ENCODE measurements around the gene TNFRSF8.

The TNFRSF8 gene

DNA sequence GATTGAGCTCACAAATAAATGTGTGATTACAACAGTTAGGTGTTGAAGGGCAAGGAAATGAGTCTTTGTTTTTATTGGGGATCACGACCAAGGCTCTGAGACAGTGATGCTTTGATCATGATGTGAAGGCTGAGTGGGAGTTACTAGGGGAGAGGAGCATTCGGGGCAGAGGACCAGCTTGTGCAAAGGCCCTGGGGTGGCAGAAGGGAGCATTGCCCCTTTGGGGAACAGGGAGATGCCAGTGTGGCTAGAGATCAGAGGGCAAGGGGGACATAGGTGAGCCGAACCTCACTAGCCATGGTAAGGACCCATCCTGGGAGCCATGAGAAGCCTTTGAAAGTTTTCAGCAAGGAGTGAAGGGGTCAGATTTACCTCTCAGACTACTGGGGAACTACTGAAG is 31.1 kb downstream of the TNFRSF8 start:
- Histone ChIP-seq H3K79me2 (ENCODE audit: control insufficient read depth, low read length) (no peaks in the 10 kb centered on the region), H3K4me1 (ENCODE audit: control insufficient read depth, low read length) (no peaks in the 10 kb centered on the region), H3K27ac (ENCODE audit: low read depth, low read length) (no peak overlapping the region), H4K20me1 (ENCODE audit: control insufficient read depth, insufficient read depth, low read depth, low read length) (no peaks in the 10 kb centered on the region), H3K4me2 (ENCODE audit: low read length) (no peak overlapping the region), H3K4me3 (ENCODE audit: low read length) (no peak overlapping the region), H3K9me3 (ENCODE audit: control insufficient read depth, insufficient read depth, low read length) (peaks cover 5% of the 10 kb centered on the region; the same call in 1 of the 2 replicates), H3K9me2 (replicated peaks; ENCODE audit: control insufficient read depth, low read length) (no peaks in the 10 kb centered on the region), H3K36me3 (ENCODE audit: control insufficient read depth, low read length) (no peaks in the 10 kb centered on the region), H3K27me3 (ENCODE audit: control insufficient read depth, low read length) (peaks cover 2% of the 10 kb centered on the region; the same call in 1 of the 2 replicates), H3F3A (ENCODE audit: control insufficient read depth, insufficient read depth) (no peaks in the 10 kb centered on the region)
- TF ChIP-seq, protein P1, sequence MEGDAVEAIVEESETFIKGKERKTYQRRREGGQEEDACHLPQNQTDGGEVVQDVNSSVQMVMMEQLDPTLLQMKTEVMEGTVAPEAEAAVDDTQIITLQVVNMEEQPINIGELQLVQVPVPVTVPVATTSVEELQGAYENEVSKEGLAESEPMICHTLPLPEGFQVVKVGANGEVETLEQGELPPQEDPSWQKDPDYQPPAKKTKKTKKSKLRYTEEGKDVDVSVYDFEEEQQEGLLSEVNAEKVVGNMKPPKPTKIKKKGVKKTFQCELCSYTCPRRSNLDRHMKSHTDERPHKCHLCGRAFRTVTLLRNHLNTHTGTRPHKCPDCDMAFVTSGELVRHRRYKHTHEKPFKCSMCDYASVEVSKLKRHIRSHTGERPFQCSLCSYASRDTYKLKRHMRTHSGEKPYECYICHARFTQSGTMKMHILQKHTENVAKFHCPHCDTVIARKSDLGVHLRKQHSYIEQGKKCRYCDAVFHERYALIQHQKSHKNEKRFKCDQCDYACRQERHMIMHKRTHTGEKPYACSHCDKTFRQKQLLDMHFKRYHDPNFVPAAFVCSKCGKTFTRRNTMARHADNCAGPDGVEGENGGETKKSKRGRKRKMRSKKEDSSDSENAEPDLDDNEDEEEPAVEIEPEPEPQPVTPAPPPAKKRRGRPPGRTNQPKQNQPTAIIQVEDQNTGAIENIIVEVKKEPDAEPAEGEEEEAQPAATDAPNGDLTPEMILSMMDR (IDR thresholded peaks at IDR 0.05; ENCODE audit: low read depth, low read length, poor library complexity, severe bottlenecking): no peak
- TF ChIP-seq EZH2phosphoT487 (IDR thresholded peaks at IDR 0.05; ENCODE audit: borderline replicate concordance, low read length): no peak

DNA sequence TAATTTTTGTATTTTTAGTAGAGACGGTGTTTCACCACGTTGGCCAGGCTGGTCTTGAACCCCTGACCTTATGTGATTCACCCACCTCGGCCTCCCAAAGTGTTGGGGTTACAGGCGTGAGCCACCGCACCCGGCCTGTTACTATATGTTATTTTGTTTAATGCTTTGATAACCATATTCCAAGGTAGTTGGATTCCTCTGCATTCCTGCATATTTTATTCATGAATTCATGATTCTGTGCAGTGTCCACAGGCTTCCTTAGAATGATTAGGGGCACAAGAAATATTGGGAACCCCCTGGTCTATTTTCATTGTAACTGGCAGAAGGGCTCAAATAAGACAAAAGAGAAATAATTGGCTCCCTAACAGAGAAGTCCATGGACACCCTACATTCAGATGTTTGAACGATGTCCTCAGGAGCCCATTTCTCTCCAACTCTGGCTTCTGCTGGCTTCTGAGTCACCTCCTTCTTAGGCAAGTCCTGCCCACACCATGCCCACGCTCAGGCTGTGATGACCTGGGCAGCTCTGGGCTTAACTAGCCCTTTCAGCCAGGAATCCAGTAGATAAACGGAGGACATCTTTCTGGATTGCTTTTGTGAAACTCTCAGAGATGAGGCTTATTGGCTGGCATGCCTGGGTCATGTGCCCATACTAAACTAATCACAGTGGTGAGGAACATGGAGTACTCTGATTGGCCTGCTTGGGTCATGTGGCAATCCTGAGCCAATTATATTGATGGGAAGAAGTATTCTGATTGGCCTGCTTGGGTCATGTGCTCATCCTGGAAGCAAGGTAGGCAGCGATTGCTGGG is 32.6 kb downstream of the TNFRSF8 start:
- H3K36me3 ChIP-seq (ENCODE audit: control insufficient read depth, low read length): no peaks in the 10 kb centered on the region
- peaks cover 5% of the 10 kb centered on the region; the same call in 1 of the 2 replicates for H3K9me3 ChIP-seq (ENCODE audit: control insufficient read depth, insufficient read depth, low read length)
- TF ChIP-seq, protein P1 (IDR thresholded peaks at IDR 0.05; ENCODE audit: low read depth, low read length, poor library complexity, severe bottlenecking): no peak
- TF ChIP-seq EZH2phosphoT487 (IDR thresholded peaks at IDR 0.05; ENCODE audit: borderline replicate concordance, low read length): no peak
- no peak overlapping the region for H3K4me3 ChIP-seq (ENCODE audit: low read length)
- H3K27me3 ChIP-seq (ENCODE audit: control insufficient read depth, low read length): peaks cover 2% of the 10 kb centered on the region; the same call in 1 of the 2 replicates
- no peaks in the 10 kb centered on the region for H3K9me2 ChIP-seq (replicated peaks; ENCODE audit: control insufficient read depth, low read length)
- no peaks in the 10 kb centered on the region for H3K4me1 ChIP-seq (ENCODE audit: control insufficient read depth, low read length)
- H3K27ac ChIP-seq (ENCODE audit: low read depth, low read length): no peak overlapping the region
- H3K79me2 ChIP-seq (ENCODE audit: control insufficient read depth, low read length): no peaks in the 10 kb centered on the region
- no peak overlapping the region for H3K4me2 ChIP-seq (ENCODE audit: low read length)
- H4K20me1 ChIP-seq (ENCODE audit: control insufficient read depth, insufficient read depth, low read depth, low read length): no peaks in the 10 kb centered on the region
- H3F3A ChIP-seq (ENCODE audit: control insufficient read depth, insufficient read depth): no peaks in the 10 kb centered on the region

DNA sequence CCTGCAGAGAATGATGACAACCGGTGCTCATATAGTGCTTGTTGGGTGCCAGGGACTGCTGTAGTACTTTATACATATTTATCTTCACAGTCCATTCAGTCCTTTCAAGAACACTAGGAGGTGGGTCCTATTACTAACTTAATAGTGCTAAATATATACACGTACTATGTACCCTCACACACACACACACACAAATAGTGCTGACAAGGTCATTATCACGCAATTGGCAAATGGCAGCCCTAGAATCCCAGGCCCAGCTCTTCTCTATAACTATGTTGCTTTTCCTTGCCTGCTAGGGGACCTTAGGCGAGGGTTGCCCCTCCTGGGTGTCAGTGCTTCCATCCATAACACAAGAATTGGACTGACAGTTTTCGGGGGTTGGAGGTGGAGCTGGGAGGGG is 33.5 kb downstream of the TNFRSF8 start:
- Histone ChIP-seq H3K79me2 (ENCODE audit: control insufficient read depth, low read length) (no peaks in the 10 kb centered on the region), H3K4me3 (ENCODE audit: low read length) (no peak overlapping the region), H3F3A (ENCODE audit: control insufficient read depth, insufficient read depth) (no peaks in the 10 kb centered on the region), H3K27me3 (ENCODE audit: control insufficient read depth, low read length) (peaks cover 2% of the 10 kb centered on the region; the same call in 1 of the 2 replicates), H3K4me1 (ENCODE audit: control insufficient read depth, low read length) (no peaks in the 10 kb centered on the region), H3K9me2 (replicated peaks; ENCODE audit: control insufficient read depth, low read length) (no peaks in the 10 kb centered on the region), H3K36me3 (ENCODE audit: control insufficient read depth, low read length) (no peaks in the 10 kb centered on the region), H3K27ac (ENCODE audit: low read depth, low read length) (no peak overlapping the region), H3K4me2 (ENCODE audit: low read length) (no peak overlapping the region), H3K9me3 (ENCODE audit: control insufficient read depth, insufficient read depth, low read length) (peaks cover 5% of the 10 kb centered on the region; the same call in 1 of the 2 replicates), H4K20me1 (ENCODE audit: control insufficient read depth, insufficient read depth, low read depth, low read length) (no peaks in the 10 kb centered on the region)
- no peak for TF ChIP-seq EZH2phosphoT487 (IDR thresholded peaks at IDR 0.05; ENCODE audit: borderline replicate concordance, low read length)
- TF ChIP-seq, protein P1 (IDR thresholded peaks at IDR 0.05; ENCODE audit: low read depth, low read length, poor library complexity, severe bottlenecking): no peak
